ENCODE measurements around the gene ZIC5. TPM values are rescaled to one million over a fixed set of nuclear protein-coding genes. Genes with fewer than 3 reads are reported as not detected.
A peak's percentile ranks its signal among the peaks of the same experiment; 100 is the strongest.

Gene ZIC5
- total RNA-seq, 6 experiments from 2014 or later = not detected

- Mint-ChIP-seq H3K4me3 (no peak overlapping the region), H3K4me1 (ENCODE audit: low read depth) (no peaks in the 10 kb centered on the region), H3K27ac (no peak overlapping the region), H3K9me3 (no peaks in the 10 kb centered on the region), H3K27me3 (ENCODE audit: insufficient read depth) (peaks cover 27% of the 10 kb centered on the region), H3K36me3 (ENCODE audit: low read depth) (no peaks in the 10 kb centered on the region)
- no peak for TF ChIP-seq CTCF (IDR thresholded peaks at IDR 0.05)
- DNase-seq = no peak
Measured at GRCh38 chr13:99932912-99933311, 38.7 kb downstream of the ZIC5 start.

GRCh38 chr13:99930925-99931324, 40.6 kb downstream of the ZIC5 start:
- Mint-ChIP-seq H3K27ac (no peak overlapping the region), H3K4me1 (ENCODE audit: low read depth) (peaks cover 8% of the 10 kb centered on the region), H3K9me3 (no peaks in the 10 kb centered on the region), H3K36me3 (ENCODE audit: low read depth) (no peaks in the 10 kb centered on the region), H3K4me3 (no peak overlapping the region), H3K27me3 (ENCODE audit: insufficient read depth) (peaks cover 27% of the 10 kb centered on the region)
- no peak for TF ChIP-seq CTCF (IDR thresholded peaks at IDR 0.05)
- no peak for DNase-seq

- H3K4me3 Mint-ChIP-seq = no peak overlapping the region
- no peaks in the 10 kb centered on the region for H3K36me3 Mint-ChIP-seq (ENCODE audit: low read depth)
- TF ChIP-seq CTCF (IDR thresholded peaks at IDR 0.05) = no peak
- no peaks in the 10 kb centered on the region for H3K9me3 Mint-ChIP-seq
- H3K27ac Mint-ChIP-seq = no peak overlapping the region
- DNase-seq = no peak
- H3K4me1 Mint-ChIP-seq (ENCODE audit: low read depth) = peaks cover 8% of the 10 kb centered on the region
- peaks cover 21% of the 10 kb centered on the region for H3K27me3 Mint-ChIP-seq (ENCODE audit: insufficient read depth)
Measured at GRCh38 chr13:99929866-99930265, 41.7 kb downstream of the ZIC5 start.

GRCh38 chr13:99926014-99926731, 45.4 kb downstream of the ZIC5 start:
- no peaks in the 10 kb centered on the region for H3K36me3 Mint-ChIP-seq (ENCODE audit: low read depth)
- no peak overlapping the region for H3K27ac Mint-ChIP-seq
- H3K4me3 Mint-ChIP-seq = peak overlapping the region; percentile 83
- no peak for TF ChIP-seq CTCF (IDR thresholded peaks at IDR 0.05)
- H3K27me3 Mint-ChIP-seq (ENCODE audit: insufficient read depth) = peaks cover 16% of the 10 kb centered on the region
- peak; percentile 23 for DNase-seq
- peaks cover 8% of the 10 kb centered on the region for H3K4me1 Mint-ChIP-seq (ENCODE audit: low read depth)
- no peaks in the 10 kb centered on the region for H3K9me3 Mint-ChIP-seq

GRCh38 chr13:99923877-99924582, 47.5 kb downstream of the ZIC5 start:
- H3K27ac Mint-ChIP-seq = no peak overlapping the region

More at GRCh38 chr13:99923877-99924582, 47.5 kb downstream of the ZIC5 start:
- no peak for TF ChIP-seq CTCF (IDR thresholded peaks at IDR 0.05)
- Mint-ChIP-seq H3K9me3 (no peaks in the 10 kb centered on the region), H3K27me3 (ENCODE audit: insufficient read depth) (peaks cover 14% of the 10 kb centered on the region; the same call in 1 of the 2 replicates), H3K4me3 (no peak overlapping the region), H3K36me3 (ENCODE audit: low read depth) (no peaks in the 10 kb centered on the region), H3K4me1 (ENCODE audit: low read depth) (peaks cover 8% of the 10 kb centered on the region)
- DNase-seq = no peak
